ENCODE data around the gene CLMP. TPM values are rescaled to one million over a fixed set of nuclear protein-coding genes. Genes with fewer than 3 reads are reported as not detected.

CLMP gene
- total and polyA plus RNA-seq, 8 donors: 0.46 to 5.5 (median 1.0) TPM

- Histone ChIP-seq H3K36me3 (peaks cover 24 to 45% (median 30%) of the 10 kb centered on the region in 3 donors), H3K27me3 (no peaks in the 10 kb centered on the region), H3K4me1 (peaks cover 18 to 34% (median 22%) of the 10 kb centered on the region in 3 donors), H3K27ac (no peak overlapping the region), H3K9me3 (no peaks in the 10 kb centered on the region), H3K4me3 (peak overlapping the region in 1 of 4 donors; percentile 73)
- intact Hi-C loops (cut with DNase I): no loop called here
- DNase-seq (no peak), ATAC-seq (no peak), FAIRE-seq (no peak)
- TF ChIP-seq, protein P1, sequence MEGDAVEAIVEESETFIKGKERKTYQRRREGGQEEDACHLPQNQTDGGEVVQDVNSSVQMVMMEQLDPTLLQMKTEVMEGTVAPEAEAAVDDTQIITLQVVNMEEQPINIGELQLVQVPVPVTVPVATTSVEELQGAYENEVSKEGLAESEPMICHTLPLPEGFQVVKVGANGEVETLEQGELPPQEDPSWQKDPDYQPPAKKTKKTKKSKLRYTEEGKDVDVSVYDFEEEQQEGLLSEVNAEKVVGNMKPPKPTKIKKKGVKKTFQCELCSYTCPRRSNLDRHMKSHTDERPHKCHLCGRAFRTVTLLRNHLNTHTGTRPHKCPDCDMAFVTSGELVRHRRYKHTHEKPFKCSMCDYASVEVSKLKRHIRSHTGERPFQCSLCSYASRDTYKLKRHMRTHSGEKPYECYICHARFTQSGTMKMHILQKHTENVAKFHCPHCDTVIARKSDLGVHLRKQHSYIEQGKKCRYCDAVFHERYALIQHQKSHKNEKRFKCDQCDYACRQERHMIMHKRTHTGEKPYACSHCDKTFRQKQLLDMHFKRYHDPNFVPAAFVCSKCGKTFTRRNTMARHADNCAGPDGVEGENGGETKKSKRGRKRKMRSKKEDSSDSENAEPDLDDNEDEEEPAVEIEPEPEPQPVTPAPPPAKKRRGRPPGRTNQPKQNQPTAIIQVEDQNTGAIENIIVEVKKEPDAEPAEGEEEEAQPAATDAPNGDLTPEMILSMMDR (IDR thresholded peaks at IDR 0.05): no peak
- WGBS, 2 donors: 47 to 64% methylated on average over 5 of the region's 5 CpGs
Measured at GRCh38 chr11:123057661-123058305, 137.3 kb downstream of the CLMP start.

DNA sequence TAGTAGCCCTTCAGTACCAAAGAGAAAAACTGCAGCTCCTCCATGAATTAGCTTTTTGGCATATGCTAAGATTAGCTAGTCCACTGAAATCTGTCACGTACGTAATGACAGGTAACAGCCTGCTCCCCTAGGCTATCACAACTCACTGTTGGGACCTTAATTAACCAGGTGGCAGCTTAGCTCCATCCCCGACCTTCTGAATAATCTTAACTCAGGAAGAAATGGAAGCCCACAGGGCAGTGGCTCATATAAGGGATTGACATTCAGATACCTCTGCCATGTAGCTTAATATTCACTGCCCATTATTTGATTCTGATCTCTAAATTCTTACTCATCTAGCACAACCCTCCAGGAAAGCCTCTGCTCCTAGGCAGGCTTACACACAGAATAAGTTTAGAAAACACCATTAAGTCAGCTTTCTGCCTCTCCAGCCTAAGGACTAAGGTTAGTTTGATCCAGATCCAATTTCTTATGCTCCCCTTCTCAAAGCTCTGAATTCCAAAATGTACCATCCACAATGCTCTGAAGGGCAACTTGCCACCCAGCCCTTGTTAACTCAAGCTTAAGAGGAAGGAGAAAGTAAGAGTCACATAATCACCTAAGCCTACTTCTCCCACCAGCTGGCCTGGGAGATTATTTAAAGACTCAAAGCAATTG lies 138.1 kb downstream of the CLMP start:
- FAIRE-seq: no peak
- TF ChIP-seq, protein P1 (IDR thresholded peaks at IDR 0.05): no peak

DNA sequence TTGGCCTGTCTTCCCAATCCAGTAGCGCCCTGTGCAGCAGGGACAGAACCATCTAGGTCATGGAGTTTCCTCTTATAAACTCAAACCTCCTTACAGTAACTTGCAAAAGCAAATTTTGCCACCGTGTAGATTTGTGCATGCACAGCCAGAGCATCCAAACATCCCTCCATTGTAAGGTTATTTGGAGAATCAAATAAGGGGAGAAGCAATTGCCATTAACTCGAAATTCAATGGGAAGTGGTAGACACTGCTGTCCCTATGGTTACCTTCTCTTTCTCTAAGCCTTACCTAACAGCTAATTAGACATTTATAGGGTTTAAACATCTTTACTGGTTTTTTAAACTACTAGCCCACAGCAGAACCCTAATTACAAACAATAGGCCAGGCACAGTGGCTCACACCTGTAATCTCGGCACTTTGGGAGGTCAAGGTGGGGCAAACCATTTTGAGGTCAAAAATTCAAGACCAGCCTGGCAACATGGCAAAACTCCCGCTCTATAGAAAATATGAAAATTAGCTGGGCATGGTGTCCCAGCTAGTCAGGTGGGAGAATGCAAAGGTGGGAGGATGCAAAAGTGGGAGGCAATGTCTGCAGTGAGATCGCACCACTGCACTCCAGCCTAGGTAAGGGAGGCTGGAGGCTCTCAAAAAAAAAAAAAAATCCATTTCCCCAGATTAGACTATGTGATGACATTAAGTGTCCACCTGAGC lies 139.7 kb downstream of the CLMP start:
- no peak for FAIRE-seq
- peaks cover 18 to 34% (median 22%) of the 10 kb centered on the region in 3 donors for H3K4me1 ChIP-seq
- intact Hi-C loops (cut with DNase I): no loop called here

More for the DNA sequence above, 138.1 kb downstream of the CLMP start:
- no peak overlapping the region for H3K27ac ChIP-seq
- peaks cover 18 to 34% (median 22%) of the 10 kb centered on the region in 3 donors for H3K4me1 ChIP-seq
- no peak overlapping the region for H3K4me3 ChIP-seq
- WGBS, 2 donors: 35 to 39% methylated on average over 3 of the region's 3 CpGs
- peaks cover 24 to 45% (median 30%) of the 10 kb centered on the region in 3 donors for H3K36me3 ChIP-seq
- DNase-seq (no peak), ATAC-seq (no peak)
- no peaks in the 10 kb centered on the region for H3K9me3 ChIP-seq
- intact Hi-C loops (cut with DNase I): no loop called here
- H3K27me3 ChIP-seq: no peaks in the 10 kb centered on the region

DNA sequence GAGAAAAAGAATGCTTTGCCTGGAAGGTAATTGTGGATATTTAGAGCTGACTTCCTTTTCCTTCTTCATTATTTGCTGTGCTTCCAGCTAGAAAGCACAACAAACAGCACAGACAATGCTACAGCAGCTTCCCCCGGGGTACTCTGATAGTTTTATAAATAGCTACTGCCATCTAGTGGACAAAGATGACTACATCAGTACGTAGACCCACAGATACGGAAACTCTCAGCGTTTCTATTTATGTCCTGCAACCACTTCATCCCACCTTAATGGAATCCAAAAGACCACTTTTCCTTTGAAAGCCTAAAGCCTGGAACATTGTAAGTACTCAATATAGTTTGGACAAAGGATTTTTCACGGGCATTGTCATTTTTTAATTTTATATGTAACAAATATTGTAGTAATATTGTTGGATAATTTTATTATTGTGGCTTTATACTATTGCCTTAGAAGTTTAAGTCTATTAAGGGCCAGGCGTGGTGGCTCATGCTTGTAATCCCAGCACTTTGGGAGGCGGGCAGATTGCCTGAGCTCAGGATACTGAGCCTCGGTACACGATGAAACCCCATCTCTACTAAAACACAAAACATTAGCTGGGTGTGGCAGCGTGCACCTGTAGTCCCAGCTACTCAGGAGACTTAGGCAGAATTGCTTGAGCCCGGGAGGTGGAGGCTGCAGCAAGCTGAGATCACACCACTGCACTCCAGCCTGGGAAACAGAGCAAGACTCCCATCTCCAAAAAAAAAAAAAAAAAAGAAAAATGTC lies 140.6 kb downstream of the CLMP start:
- ATAC-seq: peak; percentile 71 to 85 (median 83)
- no peaks in the 10 kb centered on the region for H3K27me3 ChIP-seq
- peaks cover 18 to 34% (median 22%) of the 10 kb centered on the region in 3 donors for H3K4me1 ChIP-seq
- no peak for FAIRE-seq
- H3K4me3 ChIP-seq: no peak overlapping the region
- peaks cover 13 to 37% (median 17%) of the 10 kb centered on the region in 3 donors for H3K36me3 ChIP-seq
- TF ChIP-seq, protein P1 (IDR thresholded peaks at IDR 0.05): peak; percentile 49 to 70 (median 60)
- 24 to 29% methylated on average over 11 of the region's 11 CpGs for WGBS, 2 donors
- H3K27ac ChIP-seq: no peak overlapping the region
- intact Hi-C loops (cut with DNase I): no loop called here
- H3K9me3 ChIP-seq: no peaks in the 10 kb centered on the region
- no peak for DNase-seq

More for the DNA sequence above, 139.7 kb downstream of the CLMP start:
- Histone ChIP-seq H3K9me3 (no peaks in the 10 kb centered on the region), H3K36me3 (peaks cover 20 to 45% (median 24%) of the 10 kb centered on the region in 3 donors), H3K27me3 (no peaks in the 10 kb centered on the region), H3K27ac (no peak overlapping the region), H3K4me3 (no peak overlapping the region)
- ATAC-seq (peak in 2 of 4 donors; percentile 6 to 14), DNase-seq (no peak)
- TF ChIP-seq, protein P1 (IDR thresholded peaks at IDR 0.05): no peak
- 55 to 56% methylated on average over 6 of the region's 6 CpGs for WGBS, 2 donors
